Astrocyte (in vitro differentiated cells and primary cell): ENCODE measurements around the gene AARS2. TPM values are rescaled to one million over a fixed set of nuclear protein-coding genes. Genes with fewer than 3 reads are reported as not detected.
A peak's percentile ranks its signal among the peaks of the same experiment; 100 is the strongest.

Experiments used
- DNase-seq: peaks from one replicate; pipeline ENCODE4 v3.0.0-alpha.2; 2010; ENCODE audit warnings: low read depth
- FAIRE-seq: peaks from 2 replicates; lab custom pipeline; 2011; peaks lifted over from hg19 to GRCh38; lab: Jason Lieb, UNC
- H2AFZ ChIP-seq: 2 replicates; pipeline ENCODE4 v1.6.0; 2012; ENCODE audit warnings: low read depth, low read length, inconsistent platforms
- H3K27ac ChIP-seq: 2 replicates; pipeline ENCODE4 v1.5.1; 2011; ENCODE audit warnings: low read depth, low read length, inconsistent platforms
- H3K27me3 ChIP-seq: 2 replicates; pipeline ENCODE4 v1.6.0; 2011; ENCODE audit warnings: low read length, inconsistent platforms; ENCODE audit not compliant: insufficient read depth
- H3K36me3 ChIP-seq: 2 replicates; pipeline ENCODE4 v1.5.1; 2011; ENCODE audit warnings: low read length, inconsistent platforms; ENCODE audit not compliant: insufficient read depth
- H3K4me1 ChIP-seq: 2 replicates; pipeline ENCODE4 v1.5.1; 2011; ENCODE audit warnings: low read length, inconsistent platforms; ENCODE audit not compliant: insufficient read depth
- H3K4me2 ChIP-seq: 2 replicates; pipeline ENCODE4 v1.6.0; 2012; ENCODE audit warnings: low read length, inconsistent platforms
- H3K4me3 ChIP-seq: 2 replicates; pipeline ENCODE4 v1.5.1; 2011; ENCODE audit warnings: low read depth, mild to moderate bottlenecking, low read length, inconsistent platforms; ENCODE audit not compliant: insufficient read depth
- H3K79me2 ChIP-seq: 2 replicates; pipeline ENCODE4 v1.6.0; 2012; ENCODE audit warnings: mild to moderate bottlenecking, low read length, inconsistent platforms; ENCODE audit not compliant: insufficient read depth
- H3K9ac ChIP-seq: 2 replicates; pipeline ENCODE4 v1.6.0; 2012; ENCODE audit warnings: mild to moderate bottlenecking, low read length, inconsistent platforms
- H3K9me3 ChIP-seq: 2 replicates; pipeline ENCODE4 v1.5.1; 2012; ENCODE audit warnings: low read depth, mild to moderate bottlenecking, low read length, inconsistent platforms; ENCODE audit not compliant: insufficient read depth
- H4K20me1 ChIP-seq: 2 replicates; pipeline ENCODE4 v1.6.0; 2012; ENCODE audit warnings: low read length, inconsistent platforms; ENCODE audit not compliant: insufficient read depth
- H3K27ac Mint-ChIP-seq: one replicate; pipeline ENCODE4 v1.8.0; 2021; ENCODE audit warnings: mild to moderate bottlenecking, mixed read lengths; ENCODE audit not compliant: unreplicated experiment
- H3K27me3 Mint-ChIP-seq: one replicate; pipeline ENCODE4 v1.8.0; 2021; ENCODE audit warnings: low read depth, mixed read lengths; ENCODE audit not compliant: unreplicated experiment
- H3K36me3 Mint-ChIP-seq: one replicate; pipeline ENCODE4 v1.8.0; 2021; ENCODE audit warnings: low read depth, mixed read lengths; ENCODE audit not compliant: unreplicated experiment
- H3K4me1 Mint-ChIP-seq: one replicate; pipeline ENCODE4 v1.8.0; 2021; ENCODE audit warnings: low read depth, mixed read lengths; ENCODE audit not compliant: unreplicated experiment
- H3K4me3 Mint-ChIP-seq: one replicate; pipeline ENCODE4 v1.8.0; 2021; ENCODE audit warnings: mild to moderate bottlenecking, moderate library complexity, mixed read lengths; ENCODE audit not compliant: unreplicated experiment
- H3K9me3 Mint-ChIP-seq: one replicate; pipeline ENCODE4 v1.8.0; 2021; ENCODE audit warnings: mild to moderate bottlenecking, mixed read lengths; ENCODE audit not compliant: unreplicated experiment
- EZH2 ChIP-seq: IDR thresholded peaks from 2 replicates; pipeline ENCODE4 v1.6.1; 2012; ENCODE audit warnings: mild to moderate bottlenecking, low read length, inconsistent platforms; ENCODE audit not compliant: insufficient read depth
- total RNA-seq: library from RNA; stranded (reverse); gene quantifications from 2 replicates; pipeline ENCODE4 v1.2.1, GENCODE V29; 2021
- TF ChIP-seq, protein P1 (sequence below): IDR thresholded peaks from 2 replicates; pipeline ENCODE4 v1.5.1; 2011; ENCODE audit warnings: low read depth, mild to moderate bottlenecking, inconsistent platforms, low read length, moderate library complexity; ENCODE audit not compliant: insufficient read depth

The AARS2 gene
- total RNA-seq, 1 donor from 2014 or later, result 12.3 TPM

GRCh38 chr6:44275749-44276648 is 37.1 kb downstream of the AARS2 start:
- Mint-ChIP-seq H3K27me3 (peaks cover 59% of the 10 kb centered on the region), H3K9me3 (no peaks in the 10 kb centered on the region), H3K4me1 (peaks cover 4% of the 10 kb centered on the region), H3K27ac (no peak overlapping the region), H3K36me3 (peaks cover 2% of the 10 kb centered on the region), H3K4me3 (no peak overlapping the region)
- Histone ChIP-seq H3K27me3 (peaks cover 26% of the 10 kb centered on the region), H3K79me2 (no peaks in the 10 kb centered on the region), H3K9ac (no peak overlapping the region), H3K27ac (no peak overlapping the region), H3K9me3 (no peaks in the 10 kb centered on the region), H2AFZ (no peak overlapping the region), H4K20me1 (no peaks in the 10 kb centered on the region), H3K4me2 (peak overlapping the region; percentile 5), H3K4me3 (no peak overlapping the region), H3K36me3 (no peaks in the 10 kb centered on the region), H3K4me1 (no peaks in the 10 kb centered on the region)
- DNase-seq (no peak), FAIRE-seq (no peak)
- TF ChIP-seq EZH2, result no peak
- TF ChIP-seq, protein P1, sequence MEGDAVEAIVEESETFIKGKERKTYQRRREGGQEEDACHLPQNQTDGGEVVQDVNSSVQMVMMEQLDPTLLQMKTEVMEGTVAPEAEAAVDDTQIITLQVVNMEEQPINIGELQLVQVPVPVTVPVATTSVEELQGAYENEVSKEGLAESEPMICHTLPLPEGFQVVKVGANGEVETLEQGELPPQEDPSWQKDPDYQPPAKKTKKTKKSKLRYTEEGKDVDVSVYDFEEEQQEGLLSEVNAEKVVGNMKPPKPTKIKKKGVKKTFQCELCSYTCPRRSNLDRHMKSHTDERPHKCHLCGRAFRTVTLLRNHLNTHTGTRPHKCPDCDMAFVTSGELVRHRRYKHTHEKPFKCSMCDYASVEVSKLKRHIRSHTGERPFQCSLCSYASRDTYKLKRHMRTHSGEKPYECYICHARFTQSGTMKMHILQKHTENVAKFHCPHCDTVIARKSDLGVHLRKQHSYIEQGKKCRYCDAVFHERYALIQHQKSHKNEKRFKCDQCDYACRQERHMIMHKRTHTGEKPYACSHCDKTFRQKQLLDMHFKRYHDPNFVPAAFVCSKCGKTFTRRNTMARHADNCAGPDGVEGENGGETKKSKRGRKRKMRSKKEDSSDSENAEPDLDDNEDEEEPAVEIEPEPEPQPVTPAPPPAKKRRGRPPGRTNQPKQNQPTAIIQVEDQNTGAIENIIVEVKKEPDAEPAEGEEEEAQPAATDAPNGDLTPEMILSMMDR, result no peak

DNA sequence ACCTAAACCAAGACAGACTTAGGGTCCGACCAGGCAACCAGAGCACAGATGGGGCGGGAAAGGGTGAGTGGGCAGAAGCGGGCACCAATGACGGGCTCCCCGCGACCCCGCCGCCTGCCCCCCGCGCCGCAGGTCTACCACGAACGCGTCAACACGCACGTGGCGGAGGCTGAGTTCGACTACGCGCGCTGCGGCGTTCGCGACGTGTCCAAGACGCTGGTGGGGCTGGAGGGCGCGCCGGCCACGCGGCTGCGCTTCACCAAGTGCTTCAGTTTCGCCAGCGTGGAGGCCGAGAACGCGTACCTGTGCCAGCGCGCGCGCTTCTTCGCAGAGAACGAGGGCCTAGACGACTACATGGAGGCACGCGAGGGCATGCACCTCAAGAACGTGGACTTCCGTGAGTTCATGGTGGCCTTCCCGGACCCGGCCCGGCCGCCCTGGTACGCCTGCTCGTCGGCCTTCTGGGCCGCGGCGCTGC is 37.8 kb downstream of the AARS2 start:
- H3K4me1 Mint-ChIP-seq, result peaks cover 4% of the 10 kb centered on the region
- H3K9me3 Mint-ChIP-seq, result no peaks in the 10 kb centered on the region
- Histone ChIP-seq H3K4me3 (no peak overlapping the region), H3K79me2 (no peaks in the 10 kb centered on the region), H3K36me3 (no peaks in the 10 kb centered on the region), H3K4me2 (no peak overlapping the region), H4K20me1 (no peaks in the 10 kb centered on the region), H2AFZ (no peak overlapping the region), H3K4me1 (no peaks in the 10 kb centered on the region), H3K9me3 (no peaks in the 10 kb centered on the region), H3K27me3 (peaks cover 21% of the 10 kb centered on the region), H3K9ac (no peak overlapping the region), H3K27ac (no peak overlapping the region)
- TF ChIP-seq, protein P1, result no peak
- no peak for TF ChIP-seq EZH2
- DNase-seq, result no peak
- H3K27me3 Mint-ChIP-seq, result peaks cover 57% of the 10 kb centered on the region
- no peak overlapping the region for H3K27ac Mint-ChIP-seq
- peaks cover 2% of the 10 kb centered on the region for H3K36me3 Mint-ChIP-seq
- FAIRE-seq, result no peak
- no peak overlapping the region for H3K4me3 Mint-ChIP-seq

DNA sequence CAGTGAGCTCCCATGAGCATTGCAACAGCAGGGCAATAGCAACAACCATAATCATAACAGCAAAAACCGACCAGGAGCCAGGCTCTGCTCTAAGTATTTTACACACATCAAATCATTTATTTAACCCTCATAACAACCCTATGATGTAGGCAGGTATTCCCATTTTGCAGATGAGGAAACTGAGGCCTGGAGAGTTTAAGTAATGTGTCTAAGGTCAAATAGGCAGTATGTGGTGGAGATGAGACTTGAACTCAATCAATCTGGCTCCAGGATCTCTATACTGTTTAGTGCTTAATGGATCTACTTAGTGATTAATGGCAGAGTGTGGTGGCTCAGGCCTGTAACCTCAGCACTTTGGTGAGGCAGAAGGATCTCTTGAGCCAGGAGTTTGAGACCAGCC is 39.5 kb downstream of the AARS2 start:
- Histone ChIP-seq H3K4me3 (no peak overlapping the region), H3K27me3 (peaks cover 36% of the 10 kb centered on the region), H3K9me3 (no peaks in the 10 kb centered on the region), H3K79me2 (no peaks in the 10 kb centered on the region), H4K20me1 (peaks cover 2% of the 10 kb centered on the region), H3K4me2 (no peak overlapping the region), H3K36me3 (no peaks in the 10 kb centered on the region), H2AFZ (no peak overlapping the region), H3K27ac (no peak overlapping the region), H3K4me1 (no peaks in the 10 kb centered on the region), H3K9ac (no peak overlapping the region)
- Mint-ChIP-seq H3K27me3 (peaks cover 64% of the 10 kb centered on the region), H3K4me3 (no peak overlapping the region), H3K36me3 (no peaks in the 10 kb centered on the region), H3K9me3 (no peaks in the 10 kb centered on the region), H3K27ac (no peak overlapping the region), H3K4me1 (no peaks in the 10 kb centered on the region)
- TF ChIP-seq, protein P1, result no peak
- TF ChIP-seq EZH2, result no peak
- FAIRE-seq, result no peak
- DNase-seq, result no peak
